Muscle of back (tissue), 11 donors: ENCODE measurements around the gene UBE2U. TPM values are rescaled to one million over a fixed set of nuclear protein-coding genes. Genes with fewer than 3 reads are reported as not detected.
"Not testable (repeated sequence)": the region's sequence is repeated elsewhere in the genome, so short reads cannot be mapped to it uniquely, and the experiment has no call there.

ENCODE experiments used
- DNase-seq, 3 donors: peaks; one replicate each; pipeline versions ENCODE4 v3.0.0 to v3.0.0-alpha.2; 2013
- polyA plus RNA-seq, 10 donors: library from polyadenylated mRNA; unstranded; fragments of 120-200 nt; gene quantifications; one replicate each; pipeline ENCODE4 v1.2.1, GENCODE V29; 2013; ENCODE audit not compliant: insufficient read length in 10 of 10

Gene UBE2U
- polyA plus RNA-seq, 10 donors: not detected

DNA sequence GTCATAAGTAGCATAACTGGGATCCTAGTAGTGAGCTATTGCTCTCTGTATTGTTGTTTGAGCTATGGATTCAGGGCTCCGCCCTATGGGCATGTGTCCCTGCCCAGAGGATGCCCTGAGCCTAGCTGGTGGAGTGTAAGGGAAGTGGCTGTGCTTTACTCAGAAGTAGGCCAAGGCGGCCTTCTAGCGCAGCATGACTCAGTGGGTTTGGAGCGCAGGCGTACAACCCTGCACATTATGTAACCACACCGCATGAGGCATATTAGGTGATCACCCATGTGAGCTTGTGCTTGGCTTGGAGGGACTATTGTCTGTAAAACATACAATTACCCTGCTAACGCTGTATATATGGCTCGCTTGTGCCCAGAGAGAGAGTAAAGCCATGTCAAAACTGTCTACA is 11.1 kb upstream of the UBE2U start:
- no peak for DNase-seq

DNA sequence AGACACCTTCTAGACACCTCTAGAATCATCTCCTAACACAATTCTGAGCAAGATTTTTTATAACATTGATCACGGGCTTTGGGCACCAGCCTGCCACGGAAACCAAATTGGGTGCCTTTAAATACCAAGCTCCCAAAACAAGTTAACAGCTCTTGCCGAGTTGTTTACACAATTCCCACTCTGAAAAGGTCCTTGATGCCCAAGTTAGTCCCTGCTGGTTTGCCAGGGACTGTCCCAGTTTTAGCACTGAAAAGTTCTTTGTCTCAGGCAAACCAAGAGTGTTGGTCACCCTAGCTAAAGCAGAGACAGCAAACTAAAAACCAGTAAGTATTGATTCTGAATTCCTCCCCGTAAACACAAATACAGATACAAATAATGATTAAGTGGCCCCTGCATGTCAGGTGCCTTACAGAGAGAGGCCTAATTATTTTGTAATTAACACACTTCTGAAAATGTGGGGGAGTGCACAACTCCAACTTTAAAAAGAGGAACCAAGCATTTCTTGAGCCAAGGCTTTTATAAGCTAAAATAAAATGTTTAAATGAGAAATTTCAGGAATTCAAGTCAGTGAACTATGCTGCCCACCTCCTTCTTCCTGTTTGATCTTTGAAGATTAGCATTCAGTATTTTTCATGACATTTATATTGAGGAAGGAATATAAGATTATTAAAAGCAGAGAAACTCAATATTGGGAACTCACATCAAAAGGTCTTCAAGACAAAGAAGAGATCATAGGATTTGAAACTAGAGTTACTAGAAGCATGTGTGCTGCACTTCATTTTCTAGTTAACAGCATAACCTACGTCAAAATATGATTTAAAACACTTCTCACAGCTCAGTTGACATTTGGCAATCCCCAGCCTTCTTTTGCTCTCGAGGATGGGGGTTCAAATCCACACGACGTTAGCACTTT is 9.0 kb upstream of the UBE2U start:
- DNase-seq: no peak

DNA sequence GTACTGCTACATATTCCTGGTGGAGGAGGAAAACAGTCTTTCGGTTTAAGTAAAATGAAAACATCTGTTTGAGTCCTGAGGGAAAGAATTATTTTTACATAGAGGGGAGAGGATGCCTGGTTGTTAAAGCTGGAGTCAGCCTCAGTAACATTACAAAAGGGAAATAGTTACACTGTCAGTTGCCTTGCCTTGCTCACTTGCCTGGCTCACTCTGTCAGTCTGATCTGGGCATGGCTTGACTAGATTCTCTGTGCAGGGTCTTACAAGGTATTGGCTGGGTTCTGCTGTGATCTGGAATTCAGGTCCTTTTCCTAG is 8.4 kb upstream of the UBE2U start:
- peak; percentile 59 to 84 (median 62) for DNase-seq

DNA sequence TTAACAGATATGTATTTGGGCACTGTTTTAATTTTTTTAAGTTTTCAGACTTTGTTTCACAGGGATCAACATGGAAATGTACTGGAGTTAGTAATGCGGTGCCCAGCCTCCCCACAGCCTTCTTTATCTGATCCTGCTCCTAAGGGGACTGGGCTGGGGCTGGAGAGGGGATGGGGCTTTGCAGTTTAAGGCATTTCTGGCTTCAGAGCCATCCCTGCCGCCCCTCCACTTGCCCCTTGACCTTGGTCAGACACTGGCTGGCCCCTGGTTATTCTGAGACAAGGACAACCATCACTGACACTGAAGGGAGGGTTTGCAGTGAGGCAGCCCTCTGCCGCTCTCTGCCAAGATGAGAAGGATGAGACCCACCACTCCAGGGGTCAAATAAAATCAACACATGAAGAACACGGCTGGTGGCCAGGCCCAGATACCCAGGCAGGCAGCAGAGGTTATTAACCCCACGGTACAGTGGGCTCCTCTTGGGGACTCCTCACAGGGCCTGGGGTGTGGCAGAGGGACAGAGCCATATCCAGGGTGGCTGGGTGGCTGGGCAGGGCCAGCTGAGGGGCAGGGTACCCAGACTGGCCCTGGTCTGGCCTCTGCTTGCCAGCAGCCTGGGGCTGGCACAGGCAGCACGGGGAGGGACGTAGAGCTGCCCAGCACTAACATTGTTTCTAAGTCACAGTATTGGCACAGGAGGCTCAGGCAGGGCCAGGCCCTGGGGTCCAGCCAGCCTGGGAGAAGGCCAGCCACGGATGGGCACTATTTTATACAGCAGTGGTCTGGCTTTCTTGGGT is 7.2 kb upstream of the UBE2U start:
- no peak for DNase-seq

DNA sequence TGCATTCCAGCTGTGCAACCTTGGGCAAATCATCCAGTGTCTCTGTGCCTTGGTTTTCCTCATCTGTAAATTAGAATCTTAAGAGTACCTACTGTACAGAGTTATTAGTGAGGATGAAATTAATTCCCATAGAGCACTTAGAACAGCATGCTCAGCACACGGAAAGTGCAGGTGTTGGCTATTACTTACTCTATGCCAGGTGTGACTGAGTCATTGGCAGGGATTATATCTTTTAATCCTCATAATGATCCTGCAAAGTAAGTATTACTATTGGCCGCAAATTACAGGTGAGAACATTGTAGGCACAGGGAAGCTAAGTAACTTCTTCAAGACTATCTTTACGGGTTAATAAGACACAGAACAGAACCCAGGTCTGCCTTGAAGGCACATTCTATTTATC is 6.3 kb upstream of the UBE2U start:
- no peak for DNase-seq

DNA sequence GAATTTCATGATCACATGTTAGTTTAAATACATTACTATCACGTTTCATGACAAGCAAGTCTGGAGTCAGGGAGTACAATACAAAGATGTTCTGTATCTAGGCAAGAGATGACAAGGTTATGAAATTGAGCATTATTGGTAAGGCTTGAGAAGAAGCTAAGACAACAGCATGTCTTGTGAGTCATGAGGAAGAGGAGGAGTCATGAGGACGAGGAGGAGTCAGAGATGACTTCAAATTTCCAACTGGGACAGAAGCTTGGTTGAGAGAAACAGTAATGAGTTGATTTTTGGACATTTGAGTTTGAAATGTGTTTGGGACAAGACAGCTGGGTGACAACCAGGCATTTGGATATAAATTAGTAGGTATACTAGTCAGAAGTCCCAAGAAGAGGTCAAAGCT is 4.3 kb upstream of the UBE2U start:
- no peak for DNase-seq

DNA sequence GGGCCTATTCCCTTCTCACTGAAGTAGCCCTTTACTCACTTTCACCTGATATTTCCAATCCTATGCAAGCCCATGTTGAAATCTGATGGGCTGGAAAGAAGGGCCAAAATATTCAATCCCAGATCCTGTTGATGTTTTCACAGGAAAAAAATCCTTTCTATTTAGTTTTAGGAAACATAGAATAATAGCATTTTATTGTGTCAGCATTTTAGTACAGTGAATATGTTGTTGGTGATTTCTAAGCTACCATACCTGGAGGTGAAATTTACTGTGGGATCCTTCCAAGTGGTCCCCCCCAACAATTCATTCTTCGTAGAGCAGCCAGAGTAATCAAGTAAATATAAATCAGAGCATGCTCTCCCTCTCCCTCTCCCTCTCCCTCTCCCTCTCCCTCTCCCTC is 3.4 kb upstream of the UBE2U start:
- DNase-seq: no peak

DNA sequence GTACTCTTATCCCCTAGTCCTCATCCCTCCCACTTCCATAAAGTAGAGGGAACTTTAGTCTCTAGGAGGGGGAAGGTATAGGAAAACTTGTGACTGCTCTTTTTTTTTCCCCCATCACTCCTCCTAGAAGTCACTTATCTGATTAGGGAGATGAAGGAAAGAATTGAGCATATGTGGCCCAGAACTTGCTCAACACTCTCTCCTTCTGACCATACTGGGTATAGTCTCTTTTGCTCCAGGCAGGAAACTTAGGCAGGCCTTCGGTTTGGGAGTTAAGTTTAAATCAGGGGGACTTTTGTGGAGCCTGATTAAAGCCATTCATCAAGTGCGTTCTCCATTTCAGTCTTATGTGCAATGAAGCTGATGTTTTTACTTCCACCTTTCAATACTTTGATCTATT is 5.8 kb downstream of the UBE2U start:
- DNase-seq: no peak

DNA sequence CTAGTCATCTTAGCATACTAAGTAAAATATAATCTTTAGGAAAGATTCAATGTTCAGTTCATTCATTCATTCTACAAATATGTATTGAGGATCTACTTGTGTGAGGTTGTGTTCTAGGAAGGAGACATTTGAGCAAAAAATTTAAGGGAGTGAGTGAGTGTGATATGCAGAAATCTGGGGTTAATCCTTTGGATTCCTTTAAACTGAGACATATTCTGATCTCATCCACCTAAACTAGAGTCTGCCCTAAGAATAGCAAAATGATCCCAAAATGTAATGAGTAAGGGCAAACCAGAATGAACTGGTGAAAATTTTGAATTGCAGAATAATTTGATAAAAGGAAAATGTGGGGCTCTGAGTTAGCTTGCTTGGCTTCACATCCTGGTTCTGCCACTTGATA is 8.6 kb downstream of the UBE2U start:
- peak in 1 of 3 donors; percentile 74 for DNase-seq

DNA sequence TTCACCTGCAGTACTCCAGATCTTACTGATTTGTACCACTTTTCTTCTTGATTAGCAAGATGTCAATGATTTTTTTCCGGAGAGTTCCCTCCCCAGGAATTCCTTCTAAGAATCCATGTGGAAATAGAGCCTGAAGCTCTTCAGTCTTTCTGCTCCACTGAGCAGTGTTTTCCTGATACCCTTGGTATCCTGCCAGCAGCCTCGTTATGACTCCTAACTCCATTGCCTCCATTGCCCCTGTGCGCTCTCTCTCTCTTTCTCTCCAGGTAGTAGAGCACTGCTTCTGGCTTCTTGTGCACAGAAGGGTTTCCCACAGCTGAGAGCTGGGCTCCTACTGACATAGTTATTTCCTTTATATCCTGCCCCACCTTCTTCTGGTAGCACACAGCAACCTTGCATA is 12.2 kb downstream of the UBE2U start:
- DNase-seq: no peak

DNA sequence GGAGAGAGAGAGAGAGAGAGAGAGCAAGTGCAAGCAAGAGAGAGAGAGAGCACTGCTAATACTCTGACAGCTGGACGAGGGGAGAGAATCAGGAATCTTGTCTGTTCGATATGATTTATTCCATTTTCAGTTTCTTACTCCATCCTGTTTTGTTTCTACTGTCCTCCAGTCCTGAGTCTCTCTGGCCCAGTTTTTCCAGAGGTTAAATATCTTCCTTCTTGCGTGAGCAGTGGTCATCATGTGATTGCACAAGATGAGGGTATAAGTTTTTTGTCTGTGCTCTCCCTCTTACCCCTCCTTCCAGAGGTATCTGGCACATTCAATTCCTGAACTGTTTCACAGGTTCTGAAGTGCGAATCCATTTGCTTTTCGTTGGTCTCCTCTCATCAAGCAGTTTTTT is 16.8 kb downstream of the UBE2U start:
- DNase-seq: peak in 1 of 3 donors; percentile 15

DNA sequence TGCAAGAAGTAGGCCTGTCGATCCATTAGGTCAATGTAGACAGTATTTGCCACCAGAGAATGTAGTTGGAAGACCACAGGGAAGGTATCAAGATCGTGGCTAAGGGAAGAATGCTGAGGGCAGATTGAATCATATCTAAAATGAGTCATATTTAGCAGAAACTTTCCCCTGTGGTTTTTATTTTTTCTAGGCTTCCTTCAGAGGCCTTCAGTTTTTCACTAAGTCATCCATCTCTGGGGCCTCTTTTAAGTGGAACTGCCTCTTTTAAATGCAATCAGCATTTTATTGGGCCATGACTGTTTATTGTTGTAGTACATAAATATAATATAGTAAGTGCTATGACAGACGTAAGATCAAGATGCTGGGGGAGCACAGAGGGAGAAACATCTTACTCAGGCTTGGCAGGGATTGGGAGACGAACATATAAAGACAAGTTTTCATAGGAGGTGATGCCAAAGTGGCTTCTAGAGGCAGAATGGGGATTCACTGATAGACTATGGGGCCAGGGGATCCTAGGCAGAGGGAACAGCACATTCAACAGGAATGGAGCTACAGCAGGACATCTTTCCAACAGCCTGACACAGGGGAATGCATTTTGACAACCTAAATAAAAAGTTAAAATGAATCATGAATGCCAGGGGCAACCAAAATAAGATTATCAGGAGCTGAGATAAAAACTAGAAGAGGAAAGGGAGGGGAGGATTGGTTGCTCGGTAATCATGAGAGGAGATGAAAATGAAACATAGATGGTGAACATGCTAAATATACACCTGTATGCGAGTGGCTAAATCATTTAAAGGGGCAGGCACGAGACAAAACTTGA is 20.1 kb downstream of the UBE2U start:
- peak in 1 of 3 donors; percentile 84 for DNase-seq

DNA sequence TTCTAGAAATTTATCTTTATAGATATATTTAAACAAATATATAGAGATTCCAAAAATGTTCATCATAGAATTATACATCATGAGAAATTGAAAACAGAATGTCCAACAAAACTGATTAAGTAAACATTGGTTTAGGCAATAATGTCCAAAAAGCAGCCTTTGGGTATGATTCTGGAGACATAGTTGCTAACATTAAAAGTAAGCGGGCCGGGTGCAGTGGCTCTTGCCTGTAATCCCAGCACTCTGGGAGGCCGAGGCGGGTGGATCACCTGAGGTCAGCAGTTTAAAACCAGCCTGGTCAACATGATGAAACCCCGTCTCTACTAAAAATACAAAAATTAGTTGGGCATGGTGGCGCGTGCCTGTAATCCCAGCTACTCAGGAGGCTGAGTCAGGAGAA is 20.8 kb downstream of the UBE2U start:
- DNase-seq: not testable (repeated sequence)

DNA sequence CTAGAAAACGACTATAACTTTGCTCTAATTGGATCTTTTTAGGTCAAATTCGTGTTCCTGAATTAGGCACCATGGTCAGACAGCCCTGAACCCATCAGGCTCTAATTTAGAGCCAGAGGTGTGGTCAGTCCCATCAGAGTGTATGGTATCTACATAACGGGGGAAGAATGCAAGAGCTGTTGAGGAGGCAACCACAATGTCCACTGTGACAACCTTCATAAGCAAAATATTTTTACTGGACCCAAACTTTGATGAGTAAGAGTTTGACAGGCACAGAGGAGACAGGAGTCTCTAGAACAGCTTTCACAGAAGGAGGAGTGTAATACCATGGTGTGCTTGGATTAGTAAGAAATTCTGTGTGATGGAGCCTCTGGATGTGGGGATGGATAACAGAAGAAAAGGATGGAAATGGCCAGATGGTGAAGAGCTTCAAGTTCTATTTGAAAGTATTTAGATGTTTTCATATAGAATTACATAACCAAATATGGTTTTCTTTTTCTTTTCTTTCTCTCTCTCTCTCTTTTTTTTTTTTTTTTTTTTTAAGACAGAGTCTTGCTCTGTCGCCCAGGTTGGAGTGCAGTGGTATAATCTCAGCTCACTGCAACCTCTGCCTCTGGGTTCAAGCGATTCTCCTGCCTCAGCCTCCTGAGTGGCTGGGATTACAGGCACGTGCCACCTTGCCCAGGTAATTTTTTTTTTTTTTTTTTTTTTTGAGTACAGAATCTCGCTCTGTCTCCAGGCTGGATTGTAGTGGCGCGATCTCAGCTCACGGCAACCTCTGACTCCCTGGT is 24.9 kb downstream of the UBE2U start:
- DNase-seq: peak in 1 of 3 donors; percentile 41

DNA sequence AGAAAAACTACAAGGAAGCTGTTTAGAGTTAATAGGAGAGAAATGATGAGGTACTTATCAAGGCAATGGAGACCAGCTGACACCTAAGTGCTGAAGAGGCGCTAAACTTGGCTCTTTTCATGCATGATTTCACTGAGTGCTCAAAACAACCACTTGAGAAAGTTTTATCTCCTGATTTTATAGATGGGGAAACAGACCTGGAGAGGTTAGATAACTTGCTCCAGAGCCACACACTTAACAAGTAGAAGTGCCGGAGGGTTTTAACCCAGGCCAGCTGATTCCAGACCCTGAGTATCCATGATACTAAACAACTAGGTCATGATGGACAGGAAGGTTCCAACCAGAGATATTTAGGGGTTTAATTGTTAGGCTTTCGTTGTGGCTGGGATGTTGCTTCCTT is 25.9 kb downstream of the UBE2U start:
- no peak for DNase-seq

DNA sequence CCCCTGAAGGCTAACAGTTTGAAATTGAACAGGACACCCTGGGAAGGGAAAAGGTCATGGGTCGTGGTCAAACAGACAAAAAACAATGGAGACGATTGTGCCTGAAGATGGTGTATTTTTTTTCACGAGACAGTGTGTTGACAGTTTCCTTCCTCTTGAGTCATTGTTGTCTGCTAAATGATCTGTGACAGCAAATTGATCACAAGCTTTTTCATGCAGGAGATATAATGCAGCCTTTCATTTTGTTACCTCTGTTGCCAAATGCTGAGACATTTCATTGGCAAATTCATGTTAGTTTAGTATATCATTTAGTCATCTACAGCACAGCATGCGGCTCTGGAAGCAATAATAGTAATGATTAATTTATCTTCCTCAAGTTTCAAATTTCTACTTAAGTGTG is 27.7 kb downstream of the UBE2U start:
- DNase-seq: no peak

DNA sequence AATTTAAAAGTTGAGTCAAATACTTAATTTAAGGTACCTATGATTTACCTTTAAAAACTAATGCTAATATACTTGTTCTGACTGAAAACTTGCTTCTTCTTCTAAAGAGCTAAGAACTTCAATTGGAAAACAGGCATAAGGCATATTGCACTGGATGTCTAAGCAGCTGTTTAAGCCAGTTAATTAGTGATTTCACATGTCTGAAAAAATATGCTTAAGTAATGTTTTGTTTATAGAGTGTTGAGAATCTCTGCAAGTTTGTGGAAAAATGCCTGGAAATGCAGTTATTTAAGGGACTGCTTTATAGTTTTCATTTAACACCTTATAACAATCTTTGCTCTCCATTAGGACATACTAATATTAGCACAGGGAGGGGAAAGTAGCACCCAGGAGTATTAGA is 28.2 kb downstream of the UBE2U start:
- DNase-seq: no peak

DNA sequence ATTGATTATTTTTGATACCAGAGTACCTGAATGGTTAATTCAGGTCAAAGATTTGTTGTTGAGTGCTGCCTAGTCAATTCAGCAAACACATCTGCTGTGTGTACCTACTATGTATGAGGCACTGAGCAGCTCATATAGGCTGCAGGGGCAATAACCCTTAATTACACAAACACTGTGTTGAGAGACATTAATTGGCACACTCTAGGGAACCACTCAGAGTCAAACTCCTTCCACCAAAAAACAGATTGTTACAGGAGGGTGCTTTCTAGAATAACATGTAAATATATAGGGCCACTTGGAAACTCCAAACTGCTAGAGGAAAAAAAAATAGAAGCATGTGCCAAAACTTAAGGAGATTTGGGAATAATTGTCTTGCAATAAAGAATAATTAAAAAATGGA is 31.3 kb downstream of the UBE2U start:
- DNase-seq: no peak

DNA sequence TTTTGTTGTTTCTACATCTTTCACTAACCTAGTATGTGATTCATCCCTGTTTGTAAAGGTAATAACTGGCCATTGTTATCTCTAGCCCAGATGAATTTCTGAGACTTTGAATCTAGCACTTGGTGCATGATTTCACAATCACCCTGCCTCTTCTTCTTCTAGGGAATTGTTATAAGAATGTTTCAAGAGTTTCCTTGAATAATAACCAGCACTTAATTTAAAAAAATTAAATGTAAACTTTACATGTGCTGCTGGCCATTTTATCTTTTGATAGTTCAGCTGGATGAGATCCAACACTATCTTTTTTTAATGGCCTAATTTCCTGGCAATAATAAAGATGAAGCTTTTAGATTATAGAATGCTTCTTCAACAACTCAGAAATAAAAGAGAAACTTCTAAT is 31.8 kb downstream of the UBE2U start:
- no peak for DNase-seq

DNA sequence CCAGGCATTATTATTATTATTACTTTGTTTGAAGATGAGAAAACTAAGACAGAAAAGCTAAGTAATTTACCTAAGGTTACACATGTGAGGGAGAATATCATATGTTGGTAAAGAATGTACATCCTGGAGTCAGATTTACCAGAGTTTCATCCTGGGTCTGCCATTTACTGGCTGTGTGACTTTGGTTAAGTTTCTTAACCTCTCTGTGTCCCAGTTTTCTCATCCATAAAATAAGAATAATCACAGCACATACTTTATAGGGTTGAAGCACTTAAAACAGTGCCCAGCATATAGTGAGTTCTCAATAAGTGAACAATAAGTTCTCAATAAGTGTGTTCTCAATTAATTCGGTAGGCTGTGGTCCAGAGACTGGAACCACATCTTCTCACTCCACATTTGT is 32.5 kb downstream of the UBE2U start:
- no peak for DNase-seq

DNA sequence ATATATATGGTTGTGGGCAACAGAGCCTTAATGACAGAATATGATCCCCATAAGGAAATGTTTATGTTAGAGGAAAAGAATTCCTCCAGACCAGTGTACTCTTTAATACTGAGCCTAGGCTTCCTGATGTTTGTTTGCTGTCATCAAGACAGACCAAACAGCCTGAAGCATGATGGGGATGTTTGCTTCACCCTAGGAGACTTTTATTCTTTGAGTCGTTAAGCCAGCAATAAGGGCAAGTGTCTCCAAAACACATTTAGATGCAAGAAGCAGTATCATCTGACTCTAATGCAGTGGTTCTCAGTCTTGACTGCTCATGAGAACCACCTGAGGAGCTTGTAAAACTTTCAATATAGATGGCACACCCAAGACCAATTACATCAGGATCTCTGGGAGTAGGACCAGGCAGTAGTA is 33.1 kb downstream of the UBE2U start:
- DNase-seq: no peak

DNA sequence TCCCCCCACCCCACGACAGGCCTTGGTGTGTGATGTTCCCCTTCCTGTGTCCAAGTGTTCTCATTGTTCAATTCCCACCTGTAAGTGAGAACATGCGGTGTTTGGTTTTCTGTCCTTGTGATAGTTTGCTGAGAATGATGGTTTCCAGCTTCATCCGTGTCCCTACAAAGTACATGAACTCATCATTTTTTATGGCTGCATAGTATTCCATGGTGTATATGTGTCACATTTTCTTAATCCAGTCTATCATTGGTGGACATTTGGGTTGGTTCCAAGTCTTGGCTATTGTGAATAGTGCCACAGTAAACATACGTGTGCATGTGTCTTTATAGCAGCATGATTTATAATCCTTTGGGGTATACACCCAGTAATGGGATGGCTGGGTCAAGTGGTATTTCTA is 36.1 kb downstream of the UBE2U start:
- not testable (repeated sequence) for DNase-seq
